Naive B cell (primary cell): ENCODE data around the gene KRTAP26-1. TPM values are rescaled to one million over a fixed set of nuclear protein-coding genes. Genes with fewer than 3 reads are reported as not detected.

Experiments used
- ATAC-seq, 2 donors: fragments of 150-1000 bp; cut with Tn5 transposase; 2 replicates each; pipeline ENCODE4 v1.10.0; 2021; ENCODE audit warnings: low read depth in 2 of 2, mild to moderate bottlenecking in 2 of 2, moderate library complexity in 2 of 2
- DNase-seq: peaks from one replicate; pipeline ENCODE4 v3.0.0; 2022
- H3K27ac Mint-ChIP-seq, 6 donors: one replicate each; pipeline ENCODE4 v1.8.0; 2020 to 2022; ENCODE audit warnings: mild to moderate bottlenecking in 6 of 6, mixed read lengths in 6 of 6, moderate library complexity in 5 of 6, inconsistent platforms in 2 of 6
- H3K27me3 Mint-ChIP-seq, 3 donors: one replicate each; pipeline ENCODE4 v1.8.0; 2021 to 2022; ENCODE audit warnings: mixed read lengths in 3 of 3, mild to moderate bottlenecking in 1 of 3
- H3K36me3 Mint-ChIP-seq, 2 donors: one replicate each; pipeline ENCODE4 v1.8.0; 2020 to 2022; ENCODE audit warnings: mixed read lengths in 2 of 2, inconsistent platforms in 1 of 2, mild to moderate bottlenecking in 1 of 2
- H3K4me1 Mint-ChIP-seq, 3 donors: one replicate each; pipeline ENCODE4 v1.8.0; 2020 to 2022; ENCODE audit warnings: mixed read lengths in 3 of 3, inconsistent platforms in 1 of 3, mild to moderate bottlenecking in 1 of 3, moderate library complexity in 1 of 3
- H3K4me3 Mint-ChIP-seq, 8 donors: one replicate each; pipeline ENCODE4 v1.8.0; 2020 to 2022; ENCODE audit warnings: mild to moderate bottlenecking in 8 of 8, mixed read lengths in 8 of 8, moderate library complexity in 8 of 8, inconsistent platforms in 2 of 8
- H3K9me3 Mint-ChIP-seq, 7 donors: one replicate each; pipeline ENCODE4 v1.8.0; 2020 to 2022; ENCODE audit warnings: mixed read lengths in 7 of 7, mild to moderate bottlenecking in 5 of 7, inconsistent platforms in 2 of 7, moderate library complexity in 1 of 7
- polyA plus RNA-seq, 6 donors: library from polyadenylated mRNA; unstranded; fragments of 300-500 nt; fragmentation: Illumina TruSeq; gene quantifications; one replicate each; pipeline ENCODE4 v1.2.3, GENCODE V29; 2021; ENCODE audit warnings: low read depth in 6 of 6

The KRTAP26-1 gene, protein sequence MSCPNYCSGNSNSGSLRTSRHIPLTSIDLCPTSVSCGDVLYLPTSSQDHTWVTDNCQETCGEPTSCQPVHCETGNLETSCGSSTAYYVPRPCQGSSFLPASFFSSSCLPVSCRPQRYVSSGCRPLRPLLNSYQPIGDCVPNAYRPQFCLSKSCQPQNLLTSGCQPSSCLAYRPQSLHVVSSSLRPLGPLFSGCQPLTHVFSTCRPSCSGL
- polyA plus RNA-seq, result not detected

DNA sequence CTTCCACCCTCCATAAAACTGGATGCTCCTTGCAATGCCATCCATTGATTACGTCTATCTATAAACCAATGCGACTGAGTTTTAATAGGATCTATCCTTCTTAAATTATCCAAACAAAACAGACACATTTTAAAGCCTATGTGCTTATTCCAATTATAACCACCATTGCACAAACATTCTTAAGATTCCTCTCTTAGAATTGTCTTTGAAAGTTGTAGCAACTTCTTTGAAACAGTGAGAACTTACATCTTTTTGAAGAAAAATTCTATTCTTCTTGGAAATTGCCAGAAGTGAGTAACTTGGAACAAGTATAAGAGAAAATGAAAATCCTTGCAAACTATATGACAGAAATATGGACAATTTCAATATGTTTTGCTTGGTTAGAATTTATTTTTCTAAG, at the start of gene KRTAP26-1:
Gene KRTAP26-1 (minus strand): TSS at position 101 of the 400 bp plus-strand sequence. CDS start 280 bp downstream, outside the sequence.
- DNase-seq (no peak), ATAC-seq (no peak)
- Mint-ChIP-seq H3K36me3 (no peaks in the 10 kb centered on the region), H3K27me3 (no peaks in the 10 kb centered on the region), H3K9me3 (peaks cover 0 to 18% (median 6%) of the 10 kb centered on the region in 7 donors), H3K4me3 (peak within 1 kb of the TSS in 1 of 8 donors; percentile 35), H3K4me1 (no peaks in the 10 kb centered on the region), H3K27ac (peak within 1 kb of the TSS in 1 of 6 donors; percentile 40)

DNA sequence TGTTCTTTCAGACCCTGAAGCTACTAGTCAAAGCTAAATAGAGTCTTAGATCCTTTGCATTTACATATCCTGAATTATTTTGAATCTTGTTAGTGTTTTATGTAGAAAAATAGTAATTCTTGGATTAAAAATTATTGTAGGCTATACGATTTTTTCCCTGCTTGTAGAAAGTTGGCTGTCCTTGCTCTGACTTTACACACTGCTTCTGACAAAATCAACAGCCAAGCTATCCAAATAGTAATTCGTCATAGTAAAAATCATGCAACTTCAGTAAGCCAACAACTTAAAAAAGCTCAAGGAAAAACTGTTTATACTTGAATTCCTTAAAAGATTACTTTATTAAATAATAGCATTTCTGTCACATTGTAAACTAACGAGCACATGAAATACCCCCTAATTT, 35.8 kb upstream of the KRTAP26-1 start:
- H3K4me1 Mint-ChIP-seq, result no peaks in the 10 kb centered on the region
- no peaks in the 10 kb centered on the region for H3K27me3 Mint-ChIP-seq
- H3K9me3 Mint-ChIP-seq, result peaks cover 0 to 5% (median 2%) of the 10 kb centered on the region in 7 donors
- no peaks in the 10 kb centered on the region for H3K36me3 Mint-ChIP-seq
- H3K4me3 Mint-ChIP-seq, result no peak overlapping the region
- DNase-seq (no peak), ATAC-seq (no peak)
- no peak overlapping the region for H3K27ac Mint-ChIP-seq

DNA sequence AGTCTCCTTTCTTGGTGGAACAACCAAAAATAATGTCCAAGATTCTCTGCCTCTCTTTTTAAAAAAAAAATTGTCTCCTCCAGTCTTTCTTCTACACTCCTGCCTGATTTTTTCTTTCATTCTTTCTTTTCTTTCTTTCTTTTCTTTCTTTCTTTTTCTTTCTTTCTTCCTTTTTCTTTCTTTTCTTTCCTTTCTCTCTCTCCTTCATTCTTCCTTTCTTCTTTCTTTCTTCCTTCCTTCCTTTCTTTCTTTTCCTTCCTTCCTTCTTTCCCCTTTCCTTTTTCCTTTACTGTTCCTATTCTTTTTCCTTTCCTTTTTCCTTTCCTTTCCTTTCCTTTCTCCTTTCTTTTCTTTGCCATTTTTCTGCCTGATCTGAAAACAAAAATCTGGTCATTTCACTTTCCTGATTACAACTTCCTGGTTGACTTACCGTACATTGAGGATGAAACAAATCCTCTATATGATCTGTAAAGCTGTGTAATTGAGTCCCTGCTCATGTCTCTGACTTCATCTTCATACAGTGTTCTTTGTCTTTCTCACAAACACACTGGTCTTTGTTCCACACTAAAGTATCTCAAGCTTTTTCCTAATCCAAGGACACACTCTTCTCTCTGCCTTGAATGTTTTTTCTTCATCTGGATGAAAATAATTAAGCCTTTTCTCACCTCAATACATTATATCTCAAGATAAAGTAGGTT, 34.3 kb upstream of the KRTAP26-1 start:
- DNase-seq (no peak), ATAC-seq (no peak)
- Mint-ChIP-seq H3K36me3 (no peaks in the 10 kb centered on the region), H3K9me3 (peaks cover 0 to 5% (median 2%) of the 10 kb centered on the region in 7 donors), H3K4me1 (no peaks in the 10 kb centered on the region), H3K4me3 (no peak overlapping the region), H3K27ac (peak overlapping the region in 2 of 6 donors; percentile 12 to 63), H3K27me3 (no peaks in the 10 kb centered on the region)

DNA sequence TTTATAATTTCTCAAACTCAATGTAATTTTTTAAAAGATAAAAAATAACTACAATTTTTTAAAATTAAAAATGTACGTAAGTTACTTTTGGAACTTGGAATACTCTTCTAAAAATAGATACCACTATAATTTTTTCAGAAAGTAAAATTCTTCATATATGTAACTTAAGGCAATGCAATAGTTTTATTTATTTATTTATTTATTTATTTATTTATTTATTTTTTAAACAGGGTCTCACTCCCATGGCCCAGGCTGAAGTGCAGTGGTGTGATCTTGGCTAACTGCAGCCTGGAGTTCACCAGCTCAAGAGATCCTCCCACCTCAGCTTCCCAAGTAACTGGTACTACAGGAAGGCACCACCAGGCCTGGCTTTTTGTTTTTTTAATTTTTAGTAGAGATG, 31.4 kb upstream of the KRTAP26-1 start:
- no peaks in the 10 kb centered on the region for H3K27me3 Mint-ChIP-seq
- DNase-seq (no peak), ATAC-seq (no peak)
- H3K27ac Mint-ChIP-seq, result no peak overlapping the region
- H3K4me3 Mint-ChIP-seq, result no peak overlapping the region
- H3K36me3 Mint-ChIP-seq, result no peaks in the 10 kb centered on the region
- no peaks in the 10 kb centered on the region for H3K4me1 Mint-ChIP-seq
- peaks cover 0 to 7% (median 2%) of the 10 kb centered on the region in 7 donors for H3K9me3 Mint-ChIP-seq

DNA sequence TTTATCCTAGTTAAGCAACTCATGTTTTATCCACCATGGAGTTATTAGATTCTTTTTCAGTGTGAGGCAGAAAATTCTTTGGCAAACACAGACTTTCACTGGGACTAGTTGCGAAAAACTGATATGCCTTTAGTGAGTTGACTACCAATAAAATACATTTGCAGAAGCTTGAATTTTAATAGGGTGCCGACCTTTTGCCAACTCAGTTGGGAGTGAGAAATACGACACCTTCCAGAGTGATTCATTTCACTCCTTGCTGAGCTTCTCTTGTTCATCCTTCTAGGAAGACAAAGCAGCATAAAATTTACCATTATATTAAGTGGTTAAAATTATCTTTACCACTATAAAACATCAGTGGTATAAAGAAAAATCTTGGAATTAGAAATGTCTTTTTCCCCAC, 29.5 kb upstream of the KRTAP26-1 start:
- H3K36me3 Mint-ChIP-seq, result no peaks in the 10 kb centered on the region
- no peaks in the 10 kb centered on the region for H3K4me1 Mint-ChIP-seq
- no peak for ATAC-seq
- peaks cover 0 to 8% (median 4%) of the 10 kb centered on the region in 7 donors for H3K9me3 Mint-ChIP-seq
- H3K27ac Mint-ChIP-seq, result no peak overlapping the region
- no peaks in the 10 kb centered on the region for H3K27me3 Mint-ChIP-seq
- no peak overlapping the region for H3K4me3 Mint-ChIP-seq
- DNase-seq, result no peak

DNA sequence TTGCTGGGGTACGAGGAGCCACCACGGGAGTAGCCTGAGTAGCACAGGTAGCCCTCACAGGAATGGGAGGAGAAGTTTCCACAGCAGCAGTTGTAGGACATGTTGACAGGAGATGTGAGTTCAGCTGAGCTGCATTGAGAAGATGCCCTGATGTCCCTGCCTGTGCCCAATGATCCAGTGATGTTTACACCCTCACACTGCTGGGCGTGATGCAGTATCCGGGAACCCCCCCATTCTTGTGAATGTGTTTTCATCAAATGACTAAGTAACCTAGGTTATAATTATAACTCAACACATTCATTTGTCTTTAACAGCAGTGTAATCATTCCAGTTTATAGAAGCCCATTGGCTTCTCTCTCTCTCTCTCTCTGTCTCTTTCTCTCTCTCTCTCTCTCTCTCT, 28.4 kb upstream of the KRTAP26-1 start, which contains the start of gene KRTAP23-1:
Gene KRTAP23-1 (minus strand): TSS at position 101 of the 400 bp plus-strand sequence. CDS start 0 bp downstream, at position 101.
- H3K4me1 Mint-ChIP-seq, result no peaks in the 10 kb centered on the region
- peaks cover 0 to 8% (median 3%) of the 10 kb centered on the region in 7 donors for H3K9me3 Mint-ChIP-seq
- H3K4me3 Mint-ChIP-seq, result peak within 1 kb of the TSS in 1 of 8 donors; percentile 22
- no peak within 1 kb of the TSS for H3K27ac Mint-ChIP-seq
- no peaks in the 10 kb centered on the region for H3K36me3 Mint-ChIP-seq
- H3K27me3 Mint-ChIP-seq, result no peaks in the 10 kb centered on the region
- no peak for ATAC-seq
- DNase-seq, result no peak

DNA sequence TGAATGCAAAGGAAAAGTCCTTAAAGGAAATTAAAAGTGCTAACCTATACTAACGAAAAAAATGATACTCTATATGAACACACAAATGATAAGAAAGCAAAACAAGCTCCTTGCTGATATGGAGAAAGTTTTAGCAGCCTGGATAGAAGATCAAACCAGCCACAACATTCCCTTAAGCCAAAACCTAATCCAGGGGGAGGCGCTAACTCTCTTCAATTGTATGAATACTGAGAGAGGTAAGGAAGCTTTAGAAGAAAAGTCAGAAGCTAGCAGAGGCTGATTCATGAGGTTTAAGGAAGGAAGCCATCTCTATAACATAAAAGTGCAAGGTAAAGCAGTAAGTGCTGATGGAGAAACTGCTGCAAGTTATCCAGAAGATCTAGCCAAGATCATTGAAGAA, 24.9 kb upstream of the KRTAP26-1 start:
- Mint-ChIP-seq H3K4me3 (no peak overlapping the region), H3K36me3 (no peaks in the 10 kb centered on the region), H3K27ac (no peak overlapping the region), H3K9me3 (peaks cover 0 to 8% (median 3%) of the 10 kb centered on the region in 7 donors), H3K4me1 (no peaks in the 10 kb centered on the region), H3K27me3 (peaks cover 0 to 4% (median 0%) of the 10 kb centered on the region in 3 donors)
- no peak for DNase-seq
- no peak for ATAC-seq

DNA sequence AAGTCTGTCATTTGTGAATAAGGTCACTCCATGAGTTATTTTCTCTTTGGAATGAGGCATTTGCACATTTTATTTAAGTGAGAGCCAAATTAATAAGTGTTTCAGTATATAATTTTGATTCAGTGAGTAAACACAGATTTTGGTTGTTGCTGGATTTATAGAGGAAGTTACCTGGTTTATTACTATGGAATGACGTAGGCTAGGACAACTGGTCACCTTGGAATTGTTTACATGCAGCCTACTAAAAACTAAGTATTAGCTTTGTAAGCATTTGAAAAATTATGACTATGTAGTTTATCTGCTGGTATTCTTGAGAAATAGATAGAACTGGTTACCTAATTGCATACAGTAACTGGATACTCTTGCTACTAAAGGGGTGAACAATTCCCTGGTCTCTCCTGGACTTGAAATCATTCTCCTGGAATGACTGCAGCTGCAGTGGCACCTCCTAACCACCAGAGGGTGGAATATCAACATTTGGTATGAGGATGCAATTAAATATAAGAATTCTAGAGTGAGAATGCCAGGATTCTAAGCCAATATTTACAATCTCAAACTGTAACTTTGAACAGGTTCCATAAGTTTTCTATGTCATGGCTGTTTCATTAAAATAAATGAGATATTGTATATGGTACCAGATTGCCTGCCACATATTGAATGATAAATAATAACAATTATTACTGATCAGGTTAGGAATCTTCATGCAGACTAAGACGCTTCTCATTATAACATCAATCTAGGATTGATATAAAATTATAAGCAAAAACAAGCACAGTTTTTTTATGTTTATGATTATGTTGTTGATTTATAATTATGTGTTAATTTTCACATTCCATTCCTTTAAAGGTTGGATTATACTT, 20.8 kb upstream of the KRTAP26-1 start:
- no peak for ATAC-seq
- Mint-ChIP-seq H3K9me3 (peaks cover 0 to 5% (median under 1%) of the 10 kb centered on the region in 7 donors), H3K4me3 (peak overlapping the region in 1 of 8 donors; percentile 15), H3K4me1 (no peaks in the 10 kb centered on the region), H3K36me3 (no peaks in the 10 kb centered on the region), H3K27me3 (peaks cover 0 to 4% (median 0%) of the 10 kb centered on the region in 3 donors), H3K27ac (no peak overlapping the region)
- no peak for DNase-seq

DNA sequence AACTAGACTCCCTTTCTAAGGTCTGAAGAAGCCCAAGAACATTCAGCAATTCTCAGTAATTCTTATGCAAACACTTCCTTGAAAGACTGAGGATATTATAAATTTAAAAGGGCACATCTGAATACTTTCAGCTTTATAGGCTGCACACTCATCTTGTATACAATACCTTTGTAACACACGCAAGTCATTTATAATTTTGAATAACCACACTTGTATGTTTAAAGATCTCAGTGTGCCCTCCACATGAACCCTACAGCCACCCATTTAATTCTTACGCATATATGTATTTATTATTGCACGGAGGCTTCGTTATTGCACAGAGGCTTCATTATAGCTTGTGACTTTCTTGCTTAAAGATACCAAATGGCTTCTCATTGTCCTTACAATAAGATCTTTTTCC, 18.6 kb upstream of the KRTAP26-1 start:
- H3K27ac Mint-ChIP-seq, result no peak overlapping the region
- H3K27me3 Mint-ChIP-seq, result peaks cover 0 to 4% (median 0%) of the 10 kb centered on the region in 3 donors
- no peaks in the 10 kb centered on the region for H3K4me1 Mint-ChIP-seq
- H3K9me3 Mint-ChIP-seq, result peaks cover 0 to 2% (median 0%) of the 10 kb centered on the region in 7 donors
- no peak overlapping the region for H3K4me3 Mint-ChIP-seq
- no peak for DNase-seq
- ATAC-seq, result no peak
- no peaks in the 10 kb centered on the region for H3K36me3 Mint-ChIP-seq

DNA sequence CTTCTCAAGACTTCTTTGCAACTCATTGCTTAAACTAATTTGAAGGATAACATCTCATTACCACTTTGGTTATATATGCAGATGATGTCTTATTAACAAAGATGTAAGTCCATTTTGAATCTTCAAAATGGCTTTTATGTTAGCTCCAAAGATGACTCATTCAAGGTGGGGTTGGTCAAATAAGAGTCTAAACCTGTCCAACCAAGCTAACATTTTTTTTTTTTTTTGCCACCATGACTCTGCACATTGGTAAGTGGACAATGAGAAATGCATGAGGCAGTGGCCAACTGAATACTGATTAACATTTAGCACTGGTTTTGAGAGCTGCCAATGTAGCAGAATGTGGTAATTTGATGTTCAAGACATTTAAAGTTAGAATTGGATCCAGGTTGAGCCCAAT, 17.7 kb upstream of the KRTAP26-1 start:
- no peak for DNase-seq
- peaks cover 0 to 4% (median 0%) of the 10 kb centered on the region in 3 donors for H3K27me3 Mint-ChIP-seq
- ATAC-seq, result no peak
- no peaks in the 10 kb centered on the region for H3K36me3 Mint-ChIP-seq
- no peaks in the 10 kb centered on the region for H3K4me1 Mint-ChIP-seq
- peaks cover 0 to 2% (median 0%) of the 10 kb centered on the region in 7 donors for H3K9me3 Mint-ChIP-seq
- H3K4me3 Mint-ChIP-seq, result no peak overlapping the region
- no peak overlapping the region for H3K27ac Mint-ChIP-seq

DNA sequence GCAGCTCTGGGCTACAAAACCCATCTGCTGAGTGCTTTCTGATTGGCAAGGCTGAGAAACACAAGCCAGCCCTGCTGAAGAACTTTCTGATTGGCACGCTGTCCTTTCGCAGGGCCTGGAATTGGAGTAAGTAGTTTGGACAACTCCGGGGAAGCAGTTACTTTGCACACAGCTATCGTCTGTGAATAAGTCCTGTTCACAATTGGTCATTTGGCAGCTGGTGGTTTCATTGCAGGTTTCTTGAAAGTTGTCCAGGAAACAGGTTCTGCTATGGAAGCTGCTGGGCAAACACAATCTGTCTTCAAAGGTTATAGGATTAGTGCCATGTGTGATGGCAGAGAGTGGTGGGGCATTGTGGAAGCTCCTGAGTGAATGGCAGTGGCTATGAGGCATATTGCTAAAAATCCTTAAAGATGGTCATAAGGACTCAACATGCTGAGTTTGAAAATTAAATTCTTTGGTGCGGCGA, 17.2 kb upstream of the KRTAP26-1 start, which contains the start of gene KRTAP27-1:
Gene KRTAP27-1 (minus strand): TSS at position 419 of the 469 bp plus-strand sequence. CDS start 26 bp downstream, at position 393.
- no peaks in the 10 kb centered on the region for H3K4me1 Mint-ChIP-seq
- peaks cover 0 to 4% (median 0%) of the 10 kb centered on the region in 3 donors for H3K27me3 Mint-ChIP-seq
- H3K27ac Mint-ChIP-seq, result no peak within 1 kb of the TSS
- DNase-seq (no peak), ATAC-seq (no peak)
- peaks cover 0 to 2% (median 0%) of the 10 kb centered on the region in 7 donors for H3K9me3 Mint-ChIP-seq
- H3K36me3 Mint-ChIP-seq, result no peaks in the 10 kb centered on the region
- H3K4me3 Mint-ChIP-seq, result no peak within 1 kb of the TSS

DNA sequence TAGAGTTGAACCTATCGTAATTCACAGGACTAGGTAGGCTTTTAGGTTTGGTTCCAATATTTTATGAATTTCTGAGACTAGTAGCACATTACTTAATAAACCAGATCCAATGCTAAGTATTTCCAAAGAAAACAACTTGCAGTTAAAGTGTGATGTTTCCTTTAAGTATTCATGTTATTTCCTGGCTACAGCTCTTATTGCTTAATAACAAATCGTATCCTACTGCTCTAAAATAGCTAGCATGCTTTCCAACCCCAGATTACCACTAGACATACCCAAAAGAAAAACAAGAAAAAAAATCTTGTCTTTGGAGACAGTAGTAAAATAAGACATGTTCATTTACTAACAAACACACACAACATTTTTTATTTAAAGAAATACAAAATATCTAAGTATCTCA, 16.5 kb upstream of the KRTAP26-1 start:
- H3K4me3 Mint-ChIP-seq, result no peak overlapping the region
- ATAC-seq (no peak), DNase-seq (no peak)
- H3K36me3 Mint-ChIP-seq, result no peaks in the 10 kb centered on the region
- peaks cover 0 to 2% (median 0%) of the 10 kb centered on the region in 7 donors for H3K9me3 Mint-ChIP-seq
- H3K27me3 Mint-ChIP-seq, result no peaks in the 10 kb centered on the region
- H3K27ac Mint-ChIP-seq, result no peak overlapping the region
- no peaks in the 10 kb centered on the region for H3K4me1 Mint-ChIP-seq

DNA sequence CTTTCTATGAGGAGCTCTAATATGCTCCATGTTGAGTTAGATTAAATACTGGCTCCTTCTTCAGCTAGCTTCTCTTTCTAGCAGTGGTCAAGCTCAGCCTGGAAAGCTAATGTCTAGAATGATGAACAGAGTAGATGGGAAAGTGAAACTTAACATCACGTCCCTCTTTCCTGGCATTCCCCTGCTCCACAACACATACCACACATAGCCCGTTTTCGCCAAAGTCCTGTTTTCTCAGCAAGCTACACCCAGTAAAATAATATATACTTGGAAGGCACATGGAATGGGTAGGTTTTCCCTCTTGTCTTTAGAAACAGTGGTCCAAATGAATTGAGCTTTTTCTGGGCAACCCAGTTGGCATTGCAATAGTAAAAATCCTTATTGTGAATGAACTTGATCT, 13.6 kb upstream of the KRTAP26-1 start:
- Mint-ChIP-seq H3K4me3 (no peak overlapping the region), H3K27ac (no peak overlapping the region), H3K9me3 (peaks cover 0 to 2% (median 0%) of the 10 kb centered on the region in 7 donors), H3K36me3 (no peaks in the 10 kb centered on the region), H3K4me1 (no peaks in the 10 kb centered on the region), H3K27me3 (no peaks in the 10 kb centered on the region)
- no peak for DNase-seq
- no peak for ATAC-seq
